MCF 10A (cell line): ENCODE data around the gene C5orf15. TPM values are rescaled to one million over a fixed set of nuclear protein-coding genes. Genes with fewer than 3 reads are reported as not detected.

Experiments used
- Bru-seq: library from RNA; stranded (reverse); fragments of 400-500 nt; gene quantifications from one replicate; lab custom pipeline; 2021; lab: Mats Ljungman, UMichigan
- BruChase-seq, 2 experiments: library from RNA; stranded (reverse); fragments of 400-500 nt; gene quantifications; one replicate each; lab custom pipeline; 2021; lab: Mats Ljungman, UMichigan
- BruUV-seq: library from RNA; stranded (reverse); fragments of 400-500 nt; replicated peaks from 2 replicates; lab custom pipeline; 2021; lab: Mats Ljungman, UMichigan
- CTCF ChIA-PET: fragments of 300-600 bp; sonication (Branson Sonifier 250); formaldehyde crosslinking; extraction: SDS; loops from one replicate; lab custom pipeline; 2021; ENCODE audit warnings: antibody characterized with exemption, inconsistent platforms; lab: Yijun Ruan, JAX
- POLR2A ChIA-PET: fragments of 300-600, 350-650 bp; sonication (Branson Sonifier 250); formaldehyde crosslinking; extraction: SDS; loops from one replicate; lab custom pipeline; 2020; ENCODE audit warnings: antibody characterized with exemption, inconsistent platforms; lab: Yijun Ruan, JAX
- DNase-seq: peaks from one replicate; pipeline ENCODE4 v3.0.0-alpha.2; 2018; ENCODE audit not compliant: unreplicated experiment
- H3K27ac Mint-ChIP-seq: one replicate; pipeline ENCODE4 v1.8.0; 2022; ENCODE audit warnings: mild to moderate bottlenecking, low read depth, mixed read lengths; ENCODE audit not compliant: unreplicated experiment
- H3K27me3 Mint-ChIP-seq: one replicate; pipeline ENCODE4 v1.8.0; 2022; ENCODE audit warnings: mixed read lengths; ENCODE audit not compliant: insufficient read depth, unreplicated experiment
- H3K36me3 Mint-ChIP-seq: one replicate; pipeline ENCODE4 v1.8.0; 2022; ENCODE audit warnings: mild to moderate bottlenecking, moderate library complexity, mixed read lengths; ENCODE audit not compliant: insufficient read depth, unreplicated experiment
- H3K4me1 Mint-ChIP-seq: one replicate; pipeline ENCODE4 v1.8.0; 2022; ENCODE audit warnings: mixed read lengths; ENCODE audit not compliant: insufficient read depth, unreplicated experiment
- H3K4me3 Mint-ChIP-seq: one replicate; pipeline ENCODE4 v1.8.0; 2022; ENCODE audit warnings: mild to moderate bottlenecking, moderate library complexity, mixed read lengths; ENCODE audit not compliant: unreplicated experiment
- H3K9me3 Mint-ChIP-seq: one replicate; pipeline ENCODE4 v1.8.0; 2022; ENCODE audit warnings: mixed read lengths; ENCODE audit not compliant: unreplicated experiment
- intact Hi-C: fragments of 100-400 bp; cut with micrococcal nuclease; formaldehyde crosslinking; loops from 2 replicates; pipeline ENCODE4 v1.14.1; 2022
- long read RNA-seq: library from polyadenylated mRNA; stranded (forward); transcript quantifications from one replicate; pipeline ENCODE4 v2.0.0, GENCODE V29; 2022
- total RNA-seq: library from RNA; stranded (reverse); gene quantifications from 2 replicates; pipeline ENCODE4 v1.2.3, GENCODE V29; 2022
- TF ChIP-seq, protein P1 (sequence below): fragments of 200-600 bp; IDR thresholded peaks from one replicate; pipeline ENCODE4 v1.8.0; 2022; ENCODE audit warnings: antibody characterized with exemption, mild to moderate bottlenecking; ENCODE audit not compliant: unreplicated experiment

Gene C5orf15
- total RNA-seq (35.1 and 53.2 TPM in 2 replicates), Bru-seq, nascent RNA (percentile 90 among the genes with signal in this experiment), BruChase-seq, experiment 1, labeled RNA remaining after a 6-hour chase (percentile 98 among the genes with signal in this experiment), BruChase-seq, experiment 2, labeled RNA remaining after a 2-hour chase (percentile 98 among the genes with signal in this experiment)
- long read RNA-seq, transcript C5orf15-201 (3 exons, 2,358 nt) = major isoform, 177 of 190 reads
- long read RNA-seq, partial matches to known transcripts = 3 of 190 reads
- long read RNA-seq, other reads (novel, unspliced or antisense) = 10 of 190 reads

DNA sequence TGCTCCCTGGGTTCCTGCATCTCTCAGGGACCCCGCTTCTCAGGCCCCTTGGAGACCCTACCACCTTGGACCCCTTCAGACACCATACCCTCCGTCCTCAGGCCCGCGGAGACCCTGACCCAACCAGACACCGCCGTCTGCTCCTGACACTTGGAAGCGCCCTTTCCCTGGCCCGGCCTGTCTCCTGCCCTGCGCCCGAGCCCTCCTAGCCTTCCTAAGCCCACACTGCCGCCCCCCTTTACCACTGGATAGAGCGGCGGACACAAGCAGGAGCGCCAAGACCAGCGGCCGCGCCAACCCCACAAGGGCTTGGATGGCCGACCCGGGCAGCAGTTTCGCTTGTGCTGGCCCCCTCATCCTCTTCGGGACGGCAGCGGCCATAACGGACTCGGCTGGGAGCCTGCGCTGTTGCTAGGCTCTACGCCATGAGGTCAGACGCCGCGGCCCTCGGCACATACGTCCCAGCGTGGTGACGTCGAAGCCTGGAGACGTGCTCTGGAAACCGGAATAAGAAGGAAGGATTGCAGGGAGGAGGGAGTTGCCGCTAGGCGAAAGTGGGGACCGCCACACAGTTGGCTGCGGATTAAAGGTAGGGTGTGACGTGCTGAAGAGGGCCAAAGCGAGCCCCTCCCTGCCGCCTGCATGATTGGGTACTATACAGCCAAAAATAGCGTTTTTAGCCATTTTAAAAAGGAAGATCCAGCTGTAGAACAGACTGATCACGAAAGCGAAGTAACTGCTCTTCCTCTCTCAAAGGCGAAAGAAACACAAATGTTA, at the start of gene C5orf15:
TSS of gene C5orf15 (minus strand) at position 422 of the 777 bp plus-strand sequence. CDS start at position 381, 41 bp downstream.
- Mint-ChIP-seq H3K4me1 (peaks cover 30% of the 10 kb centered on the region), H3K27me3 (no peaks in the 10 kb centered on the region), H3K9me3 (peaks cover 7% of the 10 kb centered on the region), H3K36me3 (peaks cover 54% of the 10 kb centered on the region), H3K4me3 (peak within 1 kb of the TSS; percentile 100), H3K27ac (peak within 1 kb of the TSS; percentile 99)
- no TSS peak for BruUV-seq
- ChIA-PET POLR2A (interaction anchor here (0.6 to 2.8 kb wide), 9 partner anchors 9 to 675 kb away, joined by 3 to 28 read pairs (median 5); partner anchors contain the start of gene VDAC1), CTCF (interaction anchor here (1.1 to 3.9 kb wide), 2 partner anchors 12 to 22 kb away, joined by 3 to 43 read pairs; no protein-coding TSS in a partner anchor)
- TF ChIP-seq, protein P1, sequence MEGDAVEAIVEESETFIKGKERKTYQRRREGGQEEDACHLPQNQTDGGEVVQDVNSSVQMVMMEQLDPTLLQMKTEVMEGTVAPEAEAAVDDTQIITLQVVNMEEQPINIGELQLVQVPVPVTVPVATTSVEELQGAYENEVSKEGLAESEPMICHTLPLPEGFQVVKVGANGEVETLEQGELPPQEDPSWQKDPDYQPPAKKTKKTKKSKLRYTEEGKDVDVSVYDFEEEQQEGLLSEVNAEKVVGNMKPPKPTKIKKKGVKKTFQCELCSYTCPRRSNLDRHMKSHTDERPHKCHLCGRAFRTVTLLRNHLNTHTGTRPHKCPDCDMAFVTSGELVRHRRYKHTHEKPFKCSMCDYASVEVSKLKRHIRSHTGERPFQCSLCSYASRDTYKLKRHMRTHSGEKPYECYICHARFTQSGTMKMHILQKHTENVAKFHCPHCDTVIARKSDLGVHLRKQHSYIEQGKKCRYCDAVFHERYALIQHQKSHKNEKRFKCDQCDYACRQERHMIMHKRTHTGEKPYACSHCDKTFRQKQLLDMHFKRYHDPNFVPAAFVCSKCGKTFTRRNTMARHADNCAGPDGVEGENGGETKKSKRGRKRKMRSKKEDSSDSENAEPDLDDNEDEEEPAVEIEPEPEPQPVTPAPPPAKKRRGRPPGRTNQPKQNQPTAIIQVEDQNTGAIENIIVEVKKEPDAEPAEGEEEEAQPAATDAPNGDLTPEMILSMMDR = no peak
- peak; percentile 99 for DNase-seq
- intact Hi-C loops = no loop called here

DNA sequence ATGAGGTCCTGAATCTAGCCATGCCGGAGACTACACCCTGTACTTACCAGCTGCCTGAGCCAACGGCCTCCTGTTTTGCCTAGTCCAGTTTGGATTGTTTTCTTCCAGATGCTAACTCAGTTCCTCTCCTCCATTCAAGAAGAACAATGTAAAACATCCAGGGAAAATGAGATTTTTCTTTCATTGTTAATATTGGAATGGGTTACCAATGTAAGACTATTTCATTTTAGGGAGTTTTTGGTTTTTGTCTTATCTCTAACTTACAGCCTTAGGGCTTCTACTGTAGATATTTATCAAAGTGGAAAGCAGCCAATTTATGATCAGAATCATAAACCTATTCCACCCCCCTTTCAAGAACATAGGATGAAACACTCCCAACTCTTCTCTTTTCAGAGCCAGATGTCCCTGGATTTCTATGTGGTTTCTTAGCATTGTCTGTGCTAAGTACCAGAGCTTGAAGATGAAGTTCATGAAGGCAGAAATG, 39.9 kb upstream of the C5orf15 start:
- intact Hi-C loops = no loop called here
- BruUV-seq = no TSS peak
- H3K36me3 Mint-ChIP-seq = no peaks in the 10 kb centered on the region
- ChIA-PET CTCF (interaction anchor here (0.5 to 1.6 kb wide), 4 partner anchors 18 to 244 kb away, joined by 3 to 8 read pairs (median 4); no protein-coding TSS in a partner anchor), POLR2A (interaction anchor here (0.8 to 1.1 kb wide), 2 partner anchors 59 to 169 kb away, joined by 3 read pairs; partner anchors contain the start of gene SKP1)
- TF ChIP-seq, protein P1 = no peak
- H3K27ac Mint-ChIP-seq = no peak overlapping the region
- peaks cover 12% of the 10 kb centered on the region for H3K4me1 Mint-ChIP-seq
- DNase-seq = no peak
- H3K27me3 Mint-ChIP-seq = peaks cover 21% of the 10 kb centered on the region
- peaks cover 9% of the 10 kb centered on the region for H3K9me3 Mint-ChIP-seq
- no peak overlapping the region for H3K4me3 Mint-ChIP-seq

DNA sequence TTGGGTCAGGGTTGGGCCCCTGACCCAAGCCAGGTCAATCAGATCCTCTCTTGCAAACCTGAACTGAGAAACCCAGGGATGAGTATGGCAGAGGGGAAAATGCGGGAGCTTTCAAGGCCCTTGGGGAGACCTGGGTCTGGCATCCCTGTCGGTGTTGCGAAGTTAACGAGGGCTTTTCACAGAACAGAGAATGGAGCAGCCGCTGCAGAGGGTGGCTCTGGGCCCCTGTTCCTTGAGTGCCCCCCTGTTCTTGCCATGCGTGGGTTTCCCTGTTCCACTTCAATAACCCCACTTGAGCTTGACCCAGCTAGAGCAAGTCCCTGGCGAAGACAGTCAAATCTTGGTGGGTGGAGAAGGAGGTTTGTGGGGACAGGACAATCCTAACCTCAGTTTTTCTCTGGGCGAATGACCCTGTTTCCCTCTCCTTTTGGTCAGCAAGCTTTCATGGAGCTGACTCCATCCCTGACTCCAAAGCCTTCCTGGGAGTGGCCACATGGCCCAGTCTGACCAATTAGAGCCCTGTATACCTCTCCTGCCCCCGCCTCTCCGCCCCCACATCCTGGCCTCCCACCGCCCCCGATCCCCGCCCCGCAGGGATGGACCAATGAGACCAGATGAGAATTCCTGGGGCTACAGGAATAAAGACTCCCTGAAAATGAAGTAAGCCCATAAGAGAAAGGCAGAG, 39.3 kb upstream of the C5orf15 start:
- Mint-ChIP-seq H3K27ac (no peak overlapping the region), H3K4me3 (no peak overlapping the region), H3K9me3 (peaks cover 9% of the 10 kb centered on the region), H3K36me3 (no peaks in the 10 kb centered on the region), H3K27me3 (peaks cover 15% of the 10 kb centered on the region), H3K4me1 (peaks cover 18% of the 10 kb centered on the region)
- DNase-seq = peak; percentile 30
- TF ChIP-seq, protein P1 = no peak
- CTCF ChIA-PET = interaction anchor here (0.6 to 1.6 kb wide), 5 partner anchors 11 to 133 kb away, joined by 3 to 8 read pairs (median 4); no protein-coding TSS in a partner anchor
- POLR2A ChIA-PET = interaction anchor here (0.8 to 1.1 kb wide), 2 partner anchors 58 to 169 kb away, joined by 3 read pairs; partner anchors contain the start of gene SKP1
- no TSS peak for BruUV-seq
- intact Hi-C loops = no loop called here
